SK-N-SH (cell line): ENCODE results near the gene PTPN12.

Source experiments
- FOXJ3 ChIP-seq: sonication (generic); formaldehyde crosslinking; IDR thresholded peaks from 2 replicates; pipeline ENCODE4 v1.5.1; 2020; ENCODE audit warnings: mild to moderate bottlenecking, missing genetic modification reagents
- NFIC ChIP-seq: IDR thresholded peaks from 2 replicates; pipeline ENCODE4 v1.4.0; 2012; ENCODE audit warnings: borderline replicate concordance
- POLR2AphosphoS5 ChIP-seq: IDR thresholded peaks from 2 replicates; pipeline ENCODE4 v1.6.1; 2012; ENCODE audit warnings: low read depth, low read length
- RXRA ChIP-seq: IDR thresholded peaks from 2 replicates; pipeline ENCODE4 v1.4.0; 2012; ENCODE audit warnings: low read depth, mild to moderate bottlenecking, borderline replicate concordance
- TAF1 ChIP-seq: IDR thresholded peaks from 2 replicates; pipeline ENCODE4 v1.6.1; 2012; ENCODE audit warnings: low read depth, mild to moderate bottlenecking, low read length, moderate library complexity, borderline replicate concordance
- TCF12 ChIP-seq: IDR thresholded peaks from 2 replicates; pipeline ENCODE4 v1.4.0; 2012
- YY1 ChIP-seq: IDR thresholded peaks from 2 replicates; pipeline ENCODE4 v1.4.0; 2012; ENCODE audit warnings: low read depth, mild to moderate bottlenecking
- TF ChIP-seq, protein P1 (sequence below): fragments of 200-600 bp; sonication (generic); IDR thresholded peaks from 2 replicates; pipeline ENCODE4 v1.6.1; 2017; ENCODE audit warnings: antibody characterized with exemption, mild to moderate bottlenecking, moderate library complexity

- TF ChIP-seq, protein P1, sequence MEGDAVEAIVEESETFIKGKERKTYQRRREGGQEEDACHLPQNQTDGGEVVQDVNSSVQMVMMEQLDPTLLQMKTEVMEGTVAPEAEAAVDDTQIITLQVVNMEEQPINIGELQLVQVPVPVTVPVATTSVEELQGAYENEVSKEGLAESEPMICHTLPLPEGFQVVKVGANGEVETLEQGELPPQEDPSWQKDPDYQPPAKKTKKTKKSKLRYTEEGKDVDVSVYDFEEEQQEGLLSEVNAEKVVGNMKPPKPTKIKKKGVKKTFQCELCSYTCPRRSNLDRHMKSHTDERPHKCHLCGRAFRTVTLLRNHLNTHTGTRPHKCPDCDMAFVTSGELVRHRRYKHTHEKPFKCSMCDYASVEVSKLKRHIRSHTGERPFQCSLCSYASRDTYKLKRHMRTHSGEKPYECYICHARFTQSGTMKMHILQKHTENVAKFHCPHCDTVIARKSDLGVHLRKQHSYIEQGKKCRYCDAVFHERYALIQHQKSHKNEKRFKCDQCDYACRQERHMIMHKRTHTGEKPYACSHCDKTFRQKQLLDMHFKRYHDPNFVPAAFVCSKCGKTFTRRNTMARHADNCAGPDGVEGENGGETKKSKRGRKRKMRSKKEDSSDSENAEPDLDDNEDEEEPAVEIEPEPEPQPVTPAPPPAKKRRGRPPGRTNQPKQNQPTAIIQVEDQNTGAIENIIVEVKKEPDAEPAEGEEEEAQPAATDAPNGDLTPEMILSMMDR: no peak
- TF ChIP-seq NFIC (no peak), YY1 (no peak), POLR2AphosphoS5 (no peak), TCF12 (no peak), RXRA (no peak), FOXJ3 (CRISPR knock-in tag) (no peak), TAF1 (no peak)
Observed at GRCh38 chr7:77680266-77680665, 143.2 kb downstream of the PTPN12 start.
